Measurements from ENCODE around the gene OTOGL.

DNA sequence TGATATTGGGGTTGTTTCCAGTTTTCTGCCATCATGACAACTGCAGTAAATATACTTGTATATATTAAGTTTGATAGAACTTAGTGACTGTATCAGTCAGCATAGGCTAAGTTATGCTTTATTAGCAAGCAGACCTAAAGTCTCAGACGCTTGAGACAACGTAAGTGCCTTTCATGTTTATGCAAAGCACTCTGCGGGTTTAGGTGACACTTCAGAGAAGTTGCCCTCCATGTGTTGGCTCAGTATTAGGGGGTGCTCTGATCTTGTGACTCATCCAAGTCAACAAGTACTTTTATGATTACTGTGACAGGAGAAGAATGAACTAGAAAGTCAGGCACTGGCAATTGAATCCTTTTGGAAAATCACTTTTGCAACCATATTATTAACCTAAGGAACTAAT lies 13.3 kb upstream of the OTOGL start:
- TF ChIP-seq, protein P1, sequence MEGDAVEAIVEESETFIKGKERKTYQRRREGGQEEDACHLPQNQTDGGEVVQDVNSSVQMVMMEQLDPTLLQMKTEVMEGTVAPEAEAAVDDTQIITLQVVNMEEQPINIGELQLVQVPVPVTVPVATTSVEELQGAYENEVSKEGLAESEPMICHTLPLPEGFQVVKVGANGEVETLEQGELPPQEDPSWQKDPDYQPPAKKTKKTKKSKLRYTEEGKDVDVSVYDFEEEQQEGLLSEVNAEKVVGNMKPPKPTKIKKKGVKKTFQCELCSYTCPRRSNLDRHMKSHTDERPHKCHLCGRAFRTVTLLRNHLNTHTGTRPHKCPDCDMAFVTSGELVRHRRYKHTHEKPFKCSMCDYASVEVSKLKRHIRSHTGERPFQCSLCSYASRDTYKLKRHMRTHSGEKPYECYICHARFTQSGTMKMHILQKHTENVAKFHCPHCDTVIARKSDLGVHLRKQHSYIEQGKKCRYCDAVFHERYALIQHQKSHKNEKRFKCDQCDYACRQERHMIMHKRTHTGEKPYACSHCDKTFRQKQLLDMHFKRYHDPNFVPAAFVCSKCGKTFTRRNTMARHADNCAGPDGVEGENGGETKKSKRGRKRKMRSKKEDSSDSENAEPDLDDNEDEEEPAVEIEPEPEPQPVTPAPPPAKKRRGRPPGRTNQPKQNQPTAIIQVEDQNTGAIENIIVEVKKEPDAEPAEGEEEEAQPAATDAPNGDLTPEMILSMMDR (IDR thresholded peaks at IDR 0.05 in 8 of 11, conservative IDR thresholded peaks at IDR 0.05 in 3 of 11) = no peak
- no peak for TF ChIP-seq POLR2A (IDR thresholded peaks at IDR 0.05)
